SH-SY5Y (cell line): ENCODE results near the gene EGFLAM.

Source experiments
- GATA2 ChIP-seq: IDR thresholded peaks from 2 replicates; pipeline ENCODE4 v1.6.1; 2011; ENCODE audit warnings: mild to moderate bottlenecking, low read depth, low read length
- GATA3 ChIP-seq: IDR thresholded peaks from 2 replicates; pipeline ENCODE4 v1.6.1; 2011; ENCODE audit warnings: low read depth, mild to moderate bottlenecking, low read length, moderate library complexity

DNA sequence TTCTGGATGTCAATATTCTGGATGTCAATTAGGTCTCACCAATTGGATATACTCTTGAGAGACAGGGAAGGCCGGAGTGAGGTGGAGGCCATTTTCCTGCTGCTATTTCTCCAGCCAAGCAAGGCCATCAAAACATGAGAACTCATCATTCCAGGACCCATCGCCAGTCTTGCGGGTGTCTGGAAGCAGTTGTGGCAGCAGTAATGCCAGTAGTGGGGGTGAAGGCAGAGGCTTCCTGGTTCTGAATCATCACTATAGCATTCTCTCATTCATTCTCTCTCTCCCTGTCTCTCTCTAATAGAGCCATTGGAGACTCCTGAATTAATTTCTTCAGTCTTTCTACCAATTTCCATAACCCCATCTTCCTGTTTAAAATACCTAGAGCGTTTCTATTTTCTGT is 71.8 kb downstream of the EGFLAM start:
- TF ChIP-seq GATA2: no peak
- TF ChIP-seq GATA3: no peak
